ENCODE results near the gene CNTNAP2. TPM values are rescaled to one million over a fixed set of nuclear protein-coding genes. Genes with fewer than 3 reads are reported as not detected.

CNTNAP2 gene
- total and polyA plus RNA-seq, 2 of the 13 experiments (the other 11 are each of a cell fraction or from before 2014, with no cell fraction given): 0.40 to 0.42 TPM

DNA sequence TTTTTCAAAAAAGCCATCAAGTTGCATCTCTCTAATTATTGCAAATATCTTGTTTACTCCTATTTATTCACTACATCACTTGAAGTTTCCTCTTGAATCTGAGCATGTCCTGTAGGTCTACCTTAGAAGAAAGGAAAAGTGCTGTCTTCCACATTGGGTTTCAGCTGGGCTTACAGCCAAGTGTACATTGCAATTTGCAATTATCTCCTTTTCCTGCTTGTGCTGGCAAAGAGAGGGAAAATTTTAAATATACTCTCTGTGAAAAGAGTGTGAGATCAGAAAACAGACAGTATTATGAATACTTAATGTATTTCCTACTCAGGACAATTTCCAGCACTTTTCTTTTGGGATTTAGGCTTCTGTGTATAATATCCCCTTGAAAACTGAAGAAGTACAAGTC is 839.7 kb downstream of the CNTNAP2 start:
- no peaks in the 10 kb centered on the region for H3K4me1 ChIP-seq (ENCODE audit: insufficient read depth, low read length)
- H3K4me3 ChIP-seq (replicated peaks in 1 of 3; ENCODE audit: insufficient read depth in 1 of 3, low read depth in 2 of 3, low read length in 3 of 3): no peak overlapping the region
- ChIA-PET CTCF (ENCODE audit: low intra/inter-chr PET ratio, low total read pairs) (no interaction called here), POLR2A (no interaction called here)
- no peak overlapping the region for H3K27ac ChIP-seq (ENCODE audit: extremely low read length, insufficient read depth, low read length)
- no peaks in the 10 kb centered on the region for H3K27me3 ChIP-seq (ENCODE audit: control insufficient read depth in 1 of 2, insufficient read depth in 2 of 2, low read length in 2 of 2)
- FAIRE-seq (no peak), ATAC-seq (no peak), DNase-seq (ENCODE audit: low spot score) (no peak)
- H4K20me1 ChIP-seq (ENCODE audit: insufficient read depth, low read length): no peaks in the 10 kb centered on the region
- H3K4me2 ChIP-seq (ENCODE audit: low read depth, low read length): no peak overlapping the region
- no TSS peak for BruUV-seq (replicated peaks)
- H3K79me2 ChIP-seq (ENCODE audit: insufficient read depth, low read length): no peaks in the 10 kb centered on the region
- no peak for TF ChIP-seq NR2F6 (IDR thresholded peaks at IDR 0.05)
- TF ChIP-seq NR2F6 (CRISPR knock-in tag; IDR thresholded peaks at IDR 0.05): no peak
- TF ChIP-seq PHF20 (CRISPR knock-in tag; IDR thresholded peaks at IDR 0.05): no peak
- no peak for TF ChIP-seq TIGD3 (CRISPR knock-in tag; IDR thresholded peaks at IDR 0.05; ENCODE audit: borderline replicate concordance)
- no peak for TF ChIP-seq CENPX (CRISPR knock-in tag; IDR thresholded peaks at IDR 0.05)
- no peak for TF ChIP-seq TSC22D2 (CRISPR knock-in tag; IDR thresholded peaks at IDR 0.05; ENCODE audit: borderline replicate concordance)
- in situ Hi-C loops (cut with HindIII; ENCODE audit: extremely low pct_ligation_motif_present, low pct_unique_long_range_greater_than_20kb) (no loop called here), intact Hi-C loops (cut with micrococcal nuclease; ENCODE audit: unreplicated experiment) (no loop called here)
- peaks cover 86% of the 10 kb centered on the region for H3K9me3 ChIP-seq (ENCODE audit: low read length)
- no peak overlapping the region for H2AFZ ChIP-seq (ENCODE audit: low read length)
- H3K9ac ChIP-seq (ENCODE audit: insufficient read depth, low read depth, low read length): no peak overlapping the region
- no peaks in the 10 kb centered on the region for H3K36me3 ChIP-seq (replicated peaks in 1 of 2; ENCODE audit: control insufficient read depth in 1 of 2, insufficient read depth in 2 of 2, low read length in 2 of 2)

DNA sequence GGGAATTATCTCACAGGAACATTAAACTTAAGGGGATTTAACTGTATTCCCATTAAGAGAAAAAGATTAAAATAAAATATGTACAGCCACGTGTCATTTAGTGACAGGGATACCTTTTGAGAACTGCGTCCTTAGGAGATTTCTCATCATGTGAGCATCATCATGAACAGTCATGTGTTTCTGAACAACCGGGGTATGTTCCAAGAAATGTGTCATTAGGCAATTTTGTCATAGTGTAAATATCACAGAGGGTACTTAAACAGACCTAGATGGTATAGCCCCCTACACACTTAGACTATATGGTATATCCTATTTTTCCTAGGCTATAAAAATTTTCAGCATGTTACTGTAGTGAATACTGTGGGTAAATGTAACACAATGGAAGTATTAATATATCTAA is 840.3 kb downstream of the CNTNAP2 start:
- CTCF ChIA-PET (ENCODE audit: low intra/inter-chr PET ratio, low total read pairs): no interaction called here
- WGBS (ENCODE audit: low lambda C conversion rate): 2% methylated on average over 3 of the region's 3 CpGs
- TF ChIP-seq BRD4 (CRISPR knock-in tag; IDR thresholded peaks at IDR 0.05) (no peak), RBFOX2 (IDR thresholded peaks at IDR 0.05; ENCODE audit: low read depth, low read length) (no peak), MTERF4 (CRISPR knock-in tag; IDR thresholded peaks at IDR 0.05) (no peak), FOXM1 (CRISPR knock-in tag; IDR thresholded peaks at IDR 0.05) (no peak), NAIF1 (CRISPR knock-in tag; IDR thresholded peaks at IDR 0.05; ENCODE audit: borderline replicate concordance) (no peak), ELF3 (CRISPR knock-in tag; IDR thresholded peaks at IDR 0.05) (no peak), ZFP36 (IDR thresholded peaks at IDR 0.05; ENCODE audit: borderline replicate concordance, low read depth, low read length, partially characterized antibody) (no peak), PCBP1 (IDR thresholded peaks at IDR 0.05; ENCODE audit: borderline replicate concordance, low read depth, low read length) (no peak), TFAP4 (IDR thresholded peaks at IDR 0.05; ENCODE audit: borderline replicate concordance, low read depth) (no peak), ZNF343 (CRISPR knock-in tag; IDR thresholded peaks at IDR 0.05) (no peak)
- TF ChIP-seq, protein P1, sequence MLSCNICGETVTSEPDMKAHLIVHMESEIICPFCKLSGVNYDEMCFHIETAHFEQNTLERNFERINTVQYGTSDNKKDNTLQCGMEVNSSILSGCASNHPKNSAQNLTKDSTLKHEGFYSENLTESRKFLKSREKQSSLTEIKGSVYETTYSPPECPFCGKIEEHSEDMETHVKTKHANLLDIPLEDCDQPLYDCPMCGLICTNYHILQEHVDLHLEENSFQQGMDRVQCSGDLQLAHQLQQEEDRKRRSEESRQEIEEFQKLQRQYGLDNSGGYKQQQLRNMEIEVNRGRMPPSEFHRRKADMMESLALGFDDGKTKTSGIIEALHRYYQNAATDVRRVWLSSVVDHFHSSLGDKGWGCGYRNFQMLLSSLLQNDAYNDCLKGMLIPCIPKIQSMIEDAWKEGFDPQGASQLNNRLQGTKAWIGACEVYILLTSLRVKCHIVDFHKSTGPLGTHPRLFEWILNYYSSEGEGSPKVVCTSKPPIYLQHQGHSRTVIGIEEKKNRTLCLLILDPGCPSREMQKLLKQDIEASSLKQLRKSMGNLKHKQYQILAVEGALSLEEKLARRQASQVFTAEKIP (CRISPR knock-in tag; IDR thresholded peaks at IDR 0.05; ENCODE audit: borderline replicate concordance): no peak

More for the DNA sequence above, 840.3 kb downstream of the CNTNAP2 start:
- no TSS peak for BruUV-seq (replicated peaks)
- H4K20me1 ChIP-seq (ENCODE audit: insufficient read depth, low read length): no peaks in the 10 kb centered on the region
- intact Hi-C loops (cut with micrococcal nuclease; ENCODE audit: unreplicated experiment) (no loop called here), in situ Hi-C loops (cut with HindIII; ENCODE audit: extremely low pct_ligation_motif_present, low pct_unique_long_range_greater_than_20kb) (no loop called here)
- H3K9me3 ChIP-seq (ENCODE audit: low read length): peaks cover 87% of the 10 kb centered on the region
- POLR2A ChIA-PET: no interaction called here
- no peak overlapping the region for H3K4me3 ChIP-seq (replicated peaks in 1 of 3; ENCODE audit: insufficient read depth in 1 of 3, low read depth in 2 of 3, low read length in 3 of 3)
- no peak overlapping the region for H2AFZ ChIP-seq (ENCODE audit: low read length)
- no peak for DNase-seq (ENCODE audit: low spot score)
- H3K4me2 ChIP-seq (ENCODE audit: low read depth, low read length): no peak overlapping the region
- H3K9ac ChIP-seq (ENCODE audit: insufficient read depth, low read depth, low read length): no peak overlapping the region
- no peaks in the 10 kb centered on the region for H3K27me3 ChIP-seq (ENCODE audit: control insufficient read depth in 1 of 2, insufficient read depth in 2 of 2, low read length in 2 of 2)
- H3K79me2 ChIP-seq (ENCODE audit: insufficient read depth, low read length): no peaks in the 10 kb centered on the region
- no peaks in the 10 kb centered on the region for H3K4me1 ChIP-seq (ENCODE audit: insufficient read depth, low read length)
- H3K36me3 ChIP-seq (replicated peaks in 1 of 2; ENCODE audit: control insufficient read depth in 1 of 2, insufficient read depth in 2 of 2, low read length in 2 of 2): no peaks in the 10 kb centered on the region
- FAIRE-seq: no peak
- no peak overlapping the region for H3K27ac ChIP-seq (ENCODE audit: extremely low read length, insufficient read depth, low read length)
- ATAC-seq: no peak
